ENCODE measurements around the gene KCNK6. TPM values are rescaled to one million over a fixed set of nuclear protein-coding genes. Genes with fewer than 3 reads are reported as not detected.

Gene KCNK6
- total RNA-seq, 1 experiment from 2014 or later, result 18.3 TPM

DNA sequence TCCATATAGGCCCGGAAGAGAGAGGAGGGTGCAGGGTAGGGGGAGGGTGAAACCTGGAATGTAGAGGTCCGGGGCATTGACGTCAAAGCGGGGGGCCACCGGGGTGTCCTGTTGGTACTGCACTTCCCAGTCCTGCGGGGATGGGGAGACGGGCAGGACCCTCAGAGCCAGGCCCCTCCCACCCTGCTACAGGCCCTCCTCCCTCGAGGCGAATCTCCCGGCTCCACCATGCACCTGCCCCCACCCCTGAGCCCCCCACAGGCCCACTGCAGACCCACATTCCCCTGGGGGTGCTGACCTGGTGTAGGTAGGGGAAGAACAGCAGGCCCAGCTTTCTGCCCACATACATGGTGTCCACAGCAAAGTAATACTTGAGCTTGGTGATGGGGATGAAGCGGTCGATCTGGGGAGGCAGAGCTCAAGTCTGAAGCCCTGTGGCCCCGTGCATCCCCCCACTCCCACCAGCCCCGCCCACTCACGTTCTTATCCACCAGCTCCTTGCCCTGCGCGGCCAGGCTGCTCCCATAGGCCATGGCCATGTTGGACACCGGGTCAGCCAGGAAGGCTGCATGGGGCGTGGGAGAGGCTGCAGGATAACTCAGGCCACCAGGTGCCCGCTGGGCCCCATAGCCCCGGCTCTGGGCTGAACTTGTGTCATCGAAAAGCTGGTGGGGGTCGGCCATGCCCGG, 10.6 kb upstream of the KCNK6 start:
- H3K27me3 Mint-ChIP-seq (ENCODE audit: low read depth), result no peaks in the 10 kb centered on the region
- no peak overlapping the region for H3K4me3 Mint-ChIP-seq
- CTCF ChIA-PET, result interaction anchor here (0.5 kb wide), 1 partner anchor 614 kb away, joined by 3 read pairs; no protein-coding TSS in a partner anchor
- ATAC-seq (no peak), DNase-seq (ENCODE audit: low spot score) (no peak)
- no peaks in the 10 kb centered on the region for H3K36me3 Mint-ChIP-seq
- no peaks in the 10 kb centered on the region for H3K9me3 Mint-ChIP-seq
- POLR2A ChIA-PET, result interaction anchor here (0.5 to 0.9 kb wide), 2 partner anchors 24 to 403 kb away, joined by 3 to 4 read pairs; partner anchors contain the start of gene WDR87
- no peak overlapping the region for H3K27ac Mint-ChIP-seq
- H3K4me1 Mint-ChIP-seq, result peaks cover 10% of the 10 kb centered on the region
- TF ChIP-seq, protein P1, sequence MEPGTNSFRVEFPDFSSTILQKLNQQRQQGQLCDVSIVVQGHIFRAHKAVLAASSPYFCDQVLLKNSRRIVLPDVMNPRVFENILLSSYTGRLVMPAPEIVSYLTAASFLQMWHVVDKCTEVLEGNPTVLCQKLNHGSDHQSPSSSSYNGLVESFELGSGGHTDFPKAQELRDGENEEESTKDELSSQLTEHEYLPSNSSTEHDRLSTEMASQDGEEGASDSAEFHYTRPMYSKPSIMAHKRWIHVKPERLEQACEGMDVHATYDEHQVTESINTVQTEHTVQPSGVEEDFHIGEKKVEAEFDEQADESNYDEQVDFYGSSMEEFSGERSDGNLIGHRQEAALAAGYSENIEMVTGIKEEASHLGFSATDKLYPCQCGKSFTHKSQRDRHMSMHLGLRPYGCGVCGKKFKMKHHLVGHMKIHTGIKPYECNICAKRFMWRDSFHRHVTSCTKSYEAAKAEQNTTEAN (CRISPR knock-in tag; IDR thresholded peaks at IDR 0.05), result no peak
- TF ChIP-seq, protein P2, sequence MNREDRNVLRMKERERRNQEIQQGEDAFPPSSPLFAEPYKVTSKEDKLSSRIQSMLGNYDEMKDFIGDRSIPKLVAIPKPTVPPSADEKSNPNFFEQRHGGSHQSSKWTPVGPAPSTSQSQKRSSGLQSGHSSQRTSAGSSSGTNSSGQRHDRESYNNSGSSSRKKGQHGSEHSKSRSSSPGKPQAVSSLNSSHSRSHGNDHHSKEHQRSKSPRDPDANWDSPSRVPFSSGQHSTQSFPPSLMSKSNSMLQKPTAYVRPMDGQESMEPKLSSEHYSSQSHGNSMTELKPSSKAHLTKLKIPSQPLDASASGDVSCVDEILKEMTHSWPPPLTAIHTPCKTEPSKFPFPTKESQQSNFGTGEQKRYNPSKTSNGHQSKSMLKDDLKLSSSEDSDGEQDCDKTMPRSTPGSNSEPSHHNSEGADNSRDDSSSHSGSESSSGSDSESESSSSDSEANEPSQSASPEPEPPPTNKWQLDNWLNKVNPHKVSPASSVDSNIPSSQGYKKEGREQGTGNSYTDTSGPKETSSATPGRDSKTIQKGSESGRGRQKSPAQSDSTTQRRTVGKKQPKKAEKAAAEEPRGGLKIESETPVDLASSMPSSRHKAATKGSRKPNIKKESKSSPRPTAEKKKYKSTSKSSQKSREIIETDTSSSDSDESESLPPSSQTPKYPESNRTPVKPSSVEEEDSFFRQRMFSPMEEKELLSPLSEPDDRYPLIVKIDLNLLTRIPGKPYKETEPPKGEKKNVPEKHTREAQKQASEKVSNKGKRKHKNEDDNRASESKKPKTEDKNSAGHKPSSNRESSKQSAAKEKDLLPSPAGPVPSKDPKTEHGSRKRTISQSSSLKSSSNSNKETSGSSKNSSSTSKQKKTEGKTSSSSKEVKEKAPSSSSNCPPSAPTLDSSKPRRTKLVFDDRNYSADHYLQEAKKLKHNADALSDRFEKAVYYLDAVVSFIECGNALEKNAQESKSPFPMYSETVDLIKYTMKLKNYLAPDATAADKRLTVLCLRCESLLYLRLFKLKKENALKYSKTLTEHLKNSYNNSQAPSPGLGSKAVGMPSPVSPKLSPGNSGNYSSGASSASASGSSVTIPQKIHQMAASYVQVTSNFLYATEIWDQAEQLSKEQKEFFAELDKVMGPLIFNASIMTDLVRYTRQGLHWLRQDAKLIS (CRISPR knock-in tag; IDR thresholded peaks at IDR 0.05; ENCODE audit: borderline replicate concordance), result no peak
- TF ChIP-seq, protein P3, sequence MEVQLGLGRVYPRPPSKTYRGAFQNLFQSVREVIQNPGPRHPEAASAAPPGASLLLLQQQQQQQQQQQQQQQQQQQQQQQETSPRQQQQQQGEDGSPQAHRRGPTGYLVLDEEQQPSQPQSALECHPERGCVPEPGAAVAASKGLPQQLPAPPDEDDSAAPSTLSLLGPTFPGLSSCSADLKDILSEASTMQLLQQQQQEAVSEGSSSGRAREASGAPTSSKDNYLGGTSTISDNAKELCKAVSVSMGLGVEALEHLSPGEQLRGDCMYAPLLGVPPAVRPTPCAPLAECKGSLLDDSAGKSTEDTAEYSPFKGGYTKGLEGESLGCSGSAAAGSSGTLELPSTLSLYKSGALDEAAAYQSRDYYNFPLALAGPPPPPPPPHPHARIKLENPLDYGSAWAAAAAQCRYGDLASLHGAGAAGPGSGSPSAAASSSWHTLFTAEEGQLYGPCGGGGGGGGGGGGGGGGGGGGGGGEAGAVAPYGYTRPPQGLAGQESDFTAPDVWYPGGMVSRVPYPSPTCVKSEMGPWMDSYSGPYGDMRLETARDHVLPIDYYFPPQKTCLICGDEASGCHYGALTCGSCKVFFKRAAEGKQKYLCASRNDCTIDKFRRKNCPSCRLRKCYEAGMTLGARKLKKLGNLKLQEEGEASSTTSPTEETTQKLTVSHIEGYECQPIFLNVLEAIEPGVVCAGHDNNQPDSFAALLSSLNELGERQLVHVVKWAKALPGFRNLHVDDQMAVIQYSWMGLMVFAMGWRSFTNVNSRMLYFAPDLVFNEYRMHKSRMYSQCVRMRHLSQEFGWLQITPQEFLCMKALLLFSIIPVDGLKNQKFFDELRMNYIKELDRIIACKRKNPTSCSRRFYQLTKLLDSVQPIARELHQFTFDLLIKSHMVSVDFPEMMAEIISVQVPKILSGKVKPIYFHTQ (CRISPR knock-in tag; IDR thresholded peaks at IDR 0.05), result no peak
- TF ChIP-seq, protein P4, sequence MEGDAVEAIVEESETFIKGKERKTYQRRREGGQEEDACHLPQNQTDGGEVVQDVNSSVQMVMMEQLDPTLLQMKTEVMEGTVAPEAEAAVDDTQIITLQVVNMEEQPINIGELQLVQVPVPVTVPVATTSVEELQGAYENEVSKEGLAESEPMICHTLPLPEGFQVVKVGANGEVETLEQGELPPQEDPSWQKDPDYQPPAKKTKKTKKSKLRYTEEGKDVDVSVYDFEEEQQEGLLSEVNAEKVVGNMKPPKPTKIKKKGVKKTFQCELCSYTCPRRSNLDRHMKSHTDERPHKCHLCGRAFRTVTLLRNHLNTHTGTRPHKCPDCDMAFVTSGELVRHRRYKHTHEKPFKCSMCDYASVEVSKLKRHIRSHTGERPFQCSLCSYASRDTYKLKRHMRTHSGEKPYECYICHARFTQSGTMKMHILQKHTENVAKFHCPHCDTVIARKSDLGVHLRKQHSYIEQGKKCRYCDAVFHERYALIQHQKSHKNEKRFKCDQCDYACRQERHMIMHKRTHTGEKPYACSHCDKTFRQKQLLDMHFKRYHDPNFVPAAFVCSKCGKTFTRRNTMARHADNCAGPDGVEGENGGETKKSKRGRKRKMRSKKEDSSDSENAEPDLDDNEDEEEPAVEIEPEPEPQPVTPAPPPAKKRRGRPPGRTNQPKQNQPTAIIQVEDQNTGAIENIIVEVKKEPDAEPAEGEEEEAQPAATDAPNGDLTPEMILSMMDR (IDR thresholded peaks at IDR 0.05), result no peak
- TF ChIP-seq, protein P5, sequence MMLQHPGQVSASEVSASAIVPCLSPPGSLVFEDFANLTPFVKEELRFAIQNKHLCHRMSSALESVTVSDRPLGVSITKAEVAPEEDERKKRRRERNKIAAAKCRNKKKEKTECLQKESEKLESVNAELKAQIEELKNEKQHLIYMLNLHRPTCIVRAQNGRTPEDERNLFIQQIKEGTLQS (CRISPR knock-in tag; conservative IDR thresholded peaks at IDR 0.05), result no peak
- TF ChIP-seq FOXJ3 (CRISPR knock-in tag; IDR thresholded peaks at IDR 0.05; ENCODE audit: borderline replicate concordance), result no peak
- TF ChIP-seq ETV6 (CRISPR knock-in tag; IDR thresholded peaks at IDR 0.05), result no peak
- TF ChIP-seq, protein P6, sequence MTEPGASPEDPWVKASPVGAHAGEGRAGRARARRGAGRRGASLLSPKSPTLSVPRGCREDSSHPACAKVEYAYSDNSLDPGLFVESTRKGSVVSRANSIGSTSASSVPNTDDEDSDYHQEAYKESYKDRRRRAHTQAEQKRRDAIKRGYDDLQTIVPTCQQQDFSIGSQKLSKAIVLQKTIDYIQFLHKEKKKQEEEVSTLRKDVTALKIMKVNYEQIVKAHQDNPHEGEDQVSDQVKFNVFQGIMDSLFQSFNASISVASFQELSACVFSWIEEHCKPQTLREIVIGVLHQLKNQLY (CRISPR knock-in tag; IDR thresholded peaks at IDR 0.05), result no peak
- TF ChIP-seq, protein P7, sequence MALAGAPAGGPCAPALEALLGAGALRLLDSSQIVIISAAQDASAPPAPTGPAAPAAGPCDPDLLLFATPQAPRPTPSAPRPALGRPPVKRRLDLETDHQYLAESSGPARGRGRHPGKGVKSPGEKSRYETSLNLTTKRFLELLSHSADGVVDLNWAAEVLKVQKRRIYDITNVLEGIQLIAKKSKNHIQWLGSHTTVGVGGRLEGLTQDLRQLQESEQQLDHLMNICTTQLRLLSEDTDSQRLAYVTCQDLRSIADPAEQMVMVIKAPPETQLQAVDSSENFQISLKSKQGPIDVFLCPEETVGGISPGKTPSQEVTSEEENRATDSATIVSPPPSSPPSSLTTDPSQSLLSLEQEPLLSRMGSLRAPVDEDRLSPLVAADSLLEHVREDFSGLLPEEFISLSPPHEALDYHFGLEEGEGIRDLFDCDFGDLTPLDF (CRISPR knock-in tag; IDR thresholded peaks at IDR 0.05), result no peak
- no peak for TF ChIP-seq ZNF219 (CRISPR knock-in tag; IDR thresholded peaks at IDR 0.05; ENCODE audit: borderline replicate concordance)
- no peak for TF ChIP-seq FOXP1 (CRISPR knock-in tag; IDR thresholded peaks at IDR 0.05; ENCODE audit: borderline replicate concordance)
- TF ChIP-seq, protein P8, sequence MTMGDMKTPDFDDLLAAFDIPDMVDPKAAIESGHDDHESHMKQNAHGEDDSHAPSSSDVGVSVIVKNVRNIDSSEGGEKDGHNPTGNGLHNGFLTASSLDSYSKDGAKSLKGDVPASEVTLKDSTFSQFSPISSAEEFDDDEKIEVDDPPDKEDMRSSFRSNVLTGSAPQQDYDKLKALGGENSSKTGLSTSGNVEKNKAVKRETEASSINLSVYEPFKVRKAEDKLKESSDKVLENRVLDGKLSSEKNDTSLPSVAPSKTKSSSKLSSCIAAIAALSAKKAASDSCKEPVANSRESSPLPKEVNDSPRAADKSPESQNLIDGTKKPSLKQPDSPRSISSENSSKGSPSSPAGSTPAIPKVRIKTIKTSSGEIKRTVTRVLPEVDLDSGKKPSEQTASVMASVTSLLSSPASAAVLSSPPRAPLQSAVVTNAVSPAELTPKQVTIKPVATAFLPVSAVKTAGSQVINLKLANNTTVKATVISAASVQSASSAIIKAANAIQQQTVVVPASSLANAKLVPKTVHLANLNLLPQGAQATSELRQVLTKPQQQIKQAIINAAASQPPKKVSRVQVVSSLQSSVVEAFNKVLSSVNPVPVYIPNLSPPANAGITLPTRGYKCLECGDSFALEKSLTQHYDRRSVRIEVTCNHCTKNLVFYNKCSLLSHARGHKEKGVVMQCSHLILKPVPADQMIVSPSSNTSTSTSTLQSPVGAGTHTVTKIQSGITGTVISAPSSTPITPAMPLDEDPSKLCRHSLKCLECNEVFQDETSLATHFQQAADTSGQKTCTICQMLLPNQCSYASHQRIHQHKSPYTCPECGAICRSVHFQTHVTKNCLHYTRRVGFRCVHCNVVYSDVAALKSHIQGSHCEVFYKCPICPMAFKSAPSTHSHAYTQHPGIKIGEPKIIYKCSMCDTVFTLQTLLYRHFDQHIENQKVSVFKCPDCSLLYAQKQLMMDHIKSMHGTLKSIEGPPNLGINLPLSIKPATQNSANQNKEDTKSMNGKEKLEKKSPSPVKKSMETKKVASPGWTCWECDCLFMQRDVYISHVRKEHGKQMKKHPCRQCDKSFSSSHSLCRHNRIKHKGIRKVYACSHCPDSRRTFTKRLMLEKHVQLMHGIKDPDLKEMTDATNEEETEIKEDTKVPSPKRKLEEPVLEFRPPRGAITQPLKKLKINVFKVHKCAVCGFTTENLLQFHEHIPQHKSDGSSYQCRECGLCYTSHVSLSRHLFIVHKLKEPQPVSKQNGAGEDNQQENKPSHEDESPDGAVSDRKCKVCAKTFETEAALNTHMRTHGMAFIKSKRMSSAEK (CRISPR knock-in tag; IDR thresholded peaks at IDR 0.05; ENCODE audit: borderline replicate concordance), result no peak
- TF ChIP-seq JAZF1 (CRISPR knock-in tag; IDR thresholded peaks at IDR 0.05), result no peak
- no peak for TF ChIP-seq NR2C2 (CRISPR knock-in tag; IDR thresholded peaks at IDR 0.05)
- TF ChIP-seq, protein P9, sequence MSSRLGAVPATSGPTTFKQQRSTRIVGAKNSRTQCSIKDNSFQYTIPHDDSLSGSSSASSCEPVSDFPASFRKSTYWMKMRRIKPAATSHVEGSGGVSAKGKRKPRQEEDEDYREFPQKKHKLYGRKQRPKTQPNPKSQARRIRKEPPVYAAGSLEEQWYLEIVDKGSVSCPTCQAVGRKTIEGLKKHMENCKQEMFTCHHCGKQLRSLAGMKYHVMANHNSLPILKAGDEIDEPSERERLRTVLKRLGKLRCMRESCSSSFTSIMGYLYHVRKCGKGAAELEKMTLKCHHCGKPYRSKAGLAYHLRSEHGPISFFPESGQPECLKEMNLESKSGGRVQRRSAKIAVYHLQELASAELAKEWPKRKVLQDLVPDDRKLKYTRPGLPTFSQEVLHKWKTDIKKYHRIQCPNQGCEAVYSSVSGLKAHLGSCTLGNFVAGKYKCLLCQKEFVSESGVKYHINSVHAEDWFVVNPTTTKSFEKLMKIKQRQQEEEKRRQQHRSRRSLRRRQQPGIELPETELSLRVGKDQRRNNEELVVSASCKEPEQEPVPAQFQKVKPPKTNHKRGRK (CRISPR knock-in tag; IDR thresholded peaks at IDR 0.05; ENCODE audit: borderline replicate concordance), result no peak

Data from WTC11 (cell line).